ENCODE results near the gene LGALS1. TPM values are rescaled to one million over a fixed set of nuclear protein-coding genes. Genes with fewer than 3 reads are reported as not detected.

Gene LGALS1
- total RNA-seq (482 TPM), polyA plus RNA-seq (554 TPM)
- long read RNA-seq, donor 1, transcript LGALS1-201 (4 exons, 560 nt) = major isoform, 33 of 44 reads
- long read RNA-seq, donor 1, partial matches to known transcripts = 11 of 44 reads
- long read RNA-seq, donor 1, other reads (novel, unspliced or antisense) = 0 of 44 reads
- long read RNA-seq, donor 2, transcript LGALS1-201 (4 exons, 560 nt) = major isoform, 231 of 273 reads
- long read RNA-seq, donor 2, partial matches to known transcripts = 33 of 273 reads
- long read RNA-seq, donor 2, other reads (novel, unspliced or antisense) = 8 of 273 reads
- long read RNA-seq, donor 3, transcript LGALS1-201 (4 exons, 560 nt) = major isoform, 393 of 506 reads
- long read RNA-seq, donor 3, partial matches to known transcripts = 84 of 506 reads
- long read RNA-seq, donor 3, other reads (novel, unspliced or antisense) = 28 of 506 reads
- long read RNA-seq, donor 4, transcript LGALS1-201 (4 exons, 560 nt) = major isoform, 111 of 158 reads
- long read RNA-seq, donor 4, partial matches to known transcripts = 47 of 158 reads
- long read RNA-seq, donor 4, other reads (novel, unspliced or antisense) = 0 of 158 reads
- long read RNA-seq, donor 5, transcript LGALS1-201 (4 exons, 560 nt) = major isoform, 510 of 617 reads
- long read RNA-seq, donor 5, partial matches to known transcripts = 72 of 617 reads
- long read RNA-seq, donor 5, other reads (novel, unspliced or antisense) = 32 of 617 reads
- long read RNA-seq, donor 6, transcript LGALS1-201 (4 exons, 560 nt) = major isoform, 144 of 187 reads
- long read RNA-seq, donor 6, partial matches to known transcripts = 32 of 187 reads
- long read RNA-seq, donor 6, other reads (novel, unspliced or antisense) = 10 of 187 reads
- long read RNA-seq, donor 7, transcript LGALS1-201 (4 exons, 560 nt) = major isoform, 140 of 179 reads
- long read RNA-seq, donor 7, partial matches to known transcripts = 27 of 179 reads
- long read RNA-seq, donor 7, other reads (novel, unspliced or antisense) = 11 of 179 reads
- long read RNA-seq, donor 8, transcript LGALS1-201 (4 exons, 560 nt) = major isoform, 109 of 131 reads
- long read RNA-seq, donor 8, partial matches to known transcripts = 20 of 131 reads
- long read RNA-seq, donor 8, other reads (novel, unspliced or antisense) = 0 of 131 reads
- long read RNA-seq, donor 9, transcript LGALS1-201 (4 exons, 560 nt) = major isoform, 130 of 149 reads
- long read RNA-seq, donor 9, partial matches to known transcripts = 12 of 149 reads
- long read RNA-seq, donor 9, other reads (novel, unspliced or antisense) = 7 of 149 reads
- long read RNA-seq, donor 10, transcript LGALS1-201 (4 exons, 560 nt) = major isoform, 135 of 176 reads
- long read RNA-seq, donor 10, partial matches to known transcripts = 30 of 176 reads
- long read RNA-seq, donor 10, other reads (novel, unspliced or antisense) = 10 of 176 reads

DNA sequence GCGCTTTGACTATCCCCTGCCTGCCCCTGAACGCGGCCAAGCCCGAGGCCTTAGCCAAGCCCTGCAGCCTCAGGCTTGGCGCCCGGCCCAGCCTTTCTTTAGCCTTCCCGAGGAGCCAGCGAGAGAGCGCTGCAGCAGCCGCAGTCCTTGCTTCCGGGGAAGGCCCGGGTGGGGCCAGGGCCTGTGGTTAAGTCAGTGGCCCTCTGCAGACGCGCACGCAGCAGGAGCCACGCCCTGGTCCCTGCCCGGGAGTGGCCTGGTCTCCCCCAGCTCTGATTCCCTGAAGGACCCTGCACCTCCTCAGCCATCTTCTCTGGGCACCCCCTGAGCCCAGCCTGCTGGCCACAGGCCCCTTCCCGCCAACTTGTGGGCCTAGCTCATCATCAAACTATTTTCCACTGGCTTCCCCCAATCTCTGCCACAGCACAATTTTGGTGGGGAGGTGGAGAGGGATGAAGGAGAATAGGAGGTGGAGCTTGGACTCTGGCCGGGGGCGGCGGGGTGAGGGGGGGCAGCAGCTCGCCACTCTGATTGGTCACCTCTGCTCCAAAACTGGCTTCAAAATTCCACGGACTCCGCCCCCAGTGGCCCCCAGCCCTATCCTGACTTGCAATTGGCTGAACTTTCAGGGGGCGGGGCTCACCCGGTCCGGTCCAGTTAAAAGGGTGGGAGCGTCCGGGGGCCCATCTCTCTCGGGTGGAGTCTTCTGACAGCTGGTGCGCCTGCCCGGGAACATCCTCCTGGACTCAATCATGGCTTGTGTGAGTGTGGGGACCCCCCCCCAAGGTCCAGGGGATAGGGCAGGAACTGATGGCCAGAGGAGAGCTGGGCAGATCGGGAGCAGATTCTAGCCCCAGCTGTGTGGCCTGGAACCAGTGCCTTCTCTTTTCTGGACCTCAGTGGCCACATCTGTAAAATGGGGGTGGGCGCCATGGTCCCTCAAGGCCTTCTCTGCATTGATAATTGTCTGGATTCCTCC lies at the start of gene LGALS1:
Gene LGALS1 (plus strand): TSS at position 686 of the 979 bp plus-strand sequence. CDS start 67 bp downstream, at position 753.
- Histone ChIP-seq H3K4me3 (ENCODE audit: low read length in 2 of 2) (peak within 1 kb of the TSS; percentile 72), H3K27me3 (ENCODE audit: control insufficient read depth in 2 of 2, insufficient read depth in 1 of 2, low read length in 1 of 2) (peaks cover 0 to 2% of the 10 kb centered on the region in 2 donors), H3K36me3 (ENCODE audit: control insufficient read depth in 2 of 2, insufficient read depth in 2 of 2, low read length in 1 of 2) (peaks cover 0 to 3% of the 10 kb centered on the region in 2 donors), H3K9me3 (ENCODE audit: control insufficient read depth in 2 of 2, insufficient read depth in 1 of 2, low read length in 1 of 2) (no peaks in the 10 kb centered on the region), H3K27ac (ENCODE audit: low read depth in 1 of 2, low read length in 1 of 2) (peak within 1 kb of the TSS; percentile 99), H3K4me1 (ENCODE audit: control insufficient read depth in 2 of 2, insufficient read depth in 2 of 2, low read length in 2 of 2) (peaks cover 34 to 74% of the 10 kb centered on the region in 2 donors)
- peak in 4 of 9 donors; percentile 46 to 74 (median 58) for DNase-seq (ENCODE audit: low read depth in 6 of 9, low spot score in 9 of 9)
- WGBS = 29% methylated on average over 34 of the region's 34 CpGs

DNA sequence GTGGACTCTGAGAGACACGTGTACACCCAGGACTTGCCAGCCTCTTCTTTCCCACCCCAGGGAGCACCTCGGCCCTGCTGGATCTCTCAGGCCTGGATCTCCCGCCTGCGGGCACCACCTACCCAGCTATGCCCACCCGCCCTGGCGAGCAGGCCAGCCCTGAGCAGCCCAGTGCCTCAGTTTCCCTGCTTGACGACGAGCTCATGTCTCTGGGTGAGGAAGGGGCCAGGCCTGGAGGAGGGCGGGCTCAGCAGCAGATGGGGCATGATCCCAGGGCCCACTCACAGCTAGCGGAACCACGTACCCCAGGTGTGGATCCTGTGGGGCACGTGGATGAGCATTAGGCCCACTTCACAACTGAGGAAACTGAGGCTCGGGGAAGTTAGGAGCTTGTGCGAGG lies 49.7 kb upstream of the LGALS1 start:
- Histone ChIP-seq H3K4me3 (ENCODE audit: low read length in 2 of 2) (no peak overlapping the region), H3K36me3 (ENCODE audit: control insufficient read depth in 2 of 2, insufficient read depth in 2 of 2, low read length in 1 of 2) (peaks cover 43 to 75% of the 10 kb centered on the region in 2 donors), H3K9me3 (ENCODE audit: control insufficient read depth in 2 of 2, insufficient read depth in 1 of 2, low read length in 1 of 2) (peaks cover 0 to 5% of the 10 kb centered on the region in 2 donors), H3K27ac (ENCODE audit: low read depth in 1 of 2, low read length in 1 of 2) (peak overlapping the region; percentile 90 to 96), H3K4me1 (ENCODE audit: control insufficient read depth in 2 of 2, insufficient read depth in 2 of 2, low read length in 2 of 2) (peaks cover 32 to 60% of the 10 kb centered on the region in 2 donors), H3K27me3 (ENCODE audit: control insufficient read depth in 2 of 2, insufficient read depth in 1 of 2, low read length in 1 of 2) (no peaks in the 10 kb centered on the region)
- no peak for DNase-seq (ENCODE audit: low read depth in 6 of 9, low spot score in 9 of 9)
- 93% methylated on average over 14 of the region's 14 CpGs for WGBS

DNA sequence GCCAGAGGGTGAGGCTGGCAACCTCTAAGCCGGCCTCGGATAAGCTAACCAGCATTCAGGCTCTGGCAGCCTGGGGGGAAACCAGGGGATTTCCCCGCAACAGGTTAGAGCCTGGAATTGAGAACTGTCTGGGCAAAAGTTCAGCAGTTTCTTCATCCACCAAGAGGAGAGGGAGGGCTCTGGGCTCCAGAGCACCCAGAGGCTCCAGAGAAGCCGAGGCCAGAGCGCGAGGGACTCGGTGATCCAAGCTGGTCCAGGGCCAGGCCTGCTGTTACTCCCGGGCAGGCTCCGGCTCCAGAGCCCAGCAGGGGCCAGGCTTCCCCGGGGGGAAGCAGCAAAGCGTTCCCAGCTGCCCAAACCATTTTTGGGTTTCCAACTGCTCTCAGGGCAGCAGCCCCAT lies 49.3 kb upstream of the LGALS1 start:
- peaks cover 0 to 5% of the 10 kb centered on the region in 2 donors for H3K9me3 ChIP-seq (ENCODE audit: control insufficient read depth in 2 of 2, insufficient read depth in 1 of 2, low read length in 1 of 2)
- peaks cover 43 to 75% of the 10 kb centered on the region in 2 donors for H3K36me3 ChIP-seq (ENCODE audit: control insufficient read depth in 2 of 2, insufficient read depth in 2 of 2, low read length in 1 of 2)
- H3K27me3 ChIP-seq (ENCODE audit: control insufficient read depth in 2 of 2, insufficient read depth in 1 of 2, low read length in 1 of 2) = no peaks in the 10 kb centered on the region
- peak overlapping the region; percentile 90 to 96 for H3K27ac ChIP-seq (ENCODE audit: low read depth in 1 of 2, low read length in 1 of 2)
- H3K4me1 ChIP-seq (ENCODE audit: control insufficient read depth in 2 of 2, insufficient read depth in 2 of 2, low read length in 2 of 2) = peaks cover 32 to 61% of the 10 kb centered on the region in 2 donors
- 94% methylated on average over 11 of the region's 11 CpGs for WGBS
- DNase-seq (ENCODE audit: low read depth in 6 of 9, low spot score in 9 of 9) = peak in 1 of 9 donors; percentile 39
- H3K4me3 ChIP-seq (ENCODE audit: low read length in 2 of 2) = no peak overlapping the region

DNA sequence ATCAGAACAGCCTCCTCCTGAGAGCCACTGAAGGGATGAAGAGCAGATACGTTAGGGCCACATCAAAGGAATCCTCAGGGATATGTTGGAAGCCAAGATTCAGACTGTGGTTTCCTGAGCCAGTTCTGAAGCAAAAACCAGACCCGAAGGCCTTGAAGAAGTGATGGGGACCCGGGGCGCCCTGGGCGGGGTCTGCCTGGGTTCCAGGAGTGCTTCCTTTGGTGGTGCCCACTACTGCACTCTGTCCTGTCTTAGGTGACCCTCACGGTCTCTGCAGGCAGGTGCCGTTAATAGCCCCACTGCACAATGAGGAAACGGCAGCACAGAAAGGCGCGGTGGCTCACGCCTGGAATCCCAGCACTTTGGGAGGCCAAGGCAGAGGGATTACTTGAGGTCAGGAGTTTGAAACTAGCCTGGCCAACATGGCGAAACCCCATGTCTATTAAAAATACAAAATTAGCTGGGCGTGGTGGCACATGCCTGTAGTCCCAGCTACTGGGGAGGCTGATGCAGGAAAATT lies 48.8 kb upstream of the LGALS1 start:
- no peak overlapping the region for H3K4me3 ChIP-seq (ENCODE audit: low read length in 2 of 2)
- DNase-seq (ENCODE audit: low read depth in 6 of 9, low spot score in 9 of 9) = no peak
- H3K4me1 ChIP-seq (ENCODE audit: control insufficient read depth in 2 of 2, insufficient read depth in 2 of 2, low read length in 2 of 2) = peaks cover 32 to 65% of the 10 kb centered on the region in 2 donors
- no peaks in the 10 kb centered on the region for H3K27me3 ChIP-seq (ENCODE audit: control insufficient read depth in 2 of 2, insufficient read depth in 1 of 2, low read length in 1 of 2)
- peaks cover 42 to 76% of the 10 kb centered on the region in 2 donors for H3K36me3 ChIP-seq (ENCODE audit: control insufficient read depth in 2 of 2, insufficient read depth in 2 of 2, low read length in 1 of 2)
- 89% methylated on average over 13 of the region's 13 CpGs for WGBS
- H3K27ac ChIP-seq (ENCODE audit: low read depth in 1 of 2, low read length in 1 of 2) = peak overlapping the region; percentile 90 to 96
- H3K9me3 ChIP-seq (ENCODE audit: control insufficient read depth in 2 of 2, insufficient read depth in 1 of 2, low read length in 1 of 2) = peaks cover 0 to 5% of the 10 kb centered on the region in 2 donors

DNA sequence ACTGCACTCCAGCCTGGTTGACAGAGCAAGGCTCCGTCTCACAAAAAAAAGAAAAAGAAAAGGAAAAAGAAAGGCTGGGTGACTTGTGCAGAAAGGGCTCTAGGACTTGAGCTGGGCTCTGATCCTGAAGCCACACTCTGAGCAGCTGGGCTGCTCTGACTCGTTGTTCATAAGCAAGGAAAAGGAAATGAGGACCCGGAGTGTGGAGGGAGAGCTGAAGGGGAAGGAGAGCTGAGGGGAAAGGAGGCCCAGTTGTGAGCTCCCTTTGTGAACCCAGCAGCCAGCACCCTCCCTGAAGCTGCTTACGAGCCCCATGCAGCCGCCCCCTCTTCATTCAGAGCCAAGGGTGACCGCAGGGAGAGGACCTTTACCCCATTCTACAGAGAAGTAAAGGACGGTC lies 48.3 kb upstream of the LGALS1 start:
- Histone ChIP-seq H3K36me3 (ENCODE audit: control insufficient read depth in 2 of 2, insufficient read depth in 2 of 2, low read length in 1 of 2) (peaks cover 45 to 79% of the 10 kb centered on the region in 2 donors), H3K9me3 (ENCODE audit: control insufficient read depth in 2 of 2, insufficient read depth in 1 of 2, low read length in 1 of 2) (peaks cover 0 to 5% of the 10 kb centered on the region in 2 donors), H3K27me3 (ENCODE audit: control insufficient read depth in 2 of 2, insufficient read depth in 1 of 2, low read length in 1 of 2) (no peaks in the 10 kb centered on the region), H3K27ac (ENCODE audit: low read depth in 1 of 2, low read length in 1 of 2) (peak overlapping the region; percentile 90 to 96), H3K4me3 (ENCODE audit: low read length in 2 of 2) (peak overlapping the region in 1 of 2 donors; percentile 5), H3K4me1 (ENCODE audit: control insufficient read depth in 2 of 2, insufficient read depth in 2 of 2, low read length in 2 of 2) (peaks cover 32 to 67% of the 10 kb centered on the region in 2 donors)
- no peak for DNase-seq (ENCODE audit: low read depth in 6 of 9, low spot score in 9 of 9)
- WGBS = 44% methylated on average over 7 of the region's 7 CpGs

DNA sequence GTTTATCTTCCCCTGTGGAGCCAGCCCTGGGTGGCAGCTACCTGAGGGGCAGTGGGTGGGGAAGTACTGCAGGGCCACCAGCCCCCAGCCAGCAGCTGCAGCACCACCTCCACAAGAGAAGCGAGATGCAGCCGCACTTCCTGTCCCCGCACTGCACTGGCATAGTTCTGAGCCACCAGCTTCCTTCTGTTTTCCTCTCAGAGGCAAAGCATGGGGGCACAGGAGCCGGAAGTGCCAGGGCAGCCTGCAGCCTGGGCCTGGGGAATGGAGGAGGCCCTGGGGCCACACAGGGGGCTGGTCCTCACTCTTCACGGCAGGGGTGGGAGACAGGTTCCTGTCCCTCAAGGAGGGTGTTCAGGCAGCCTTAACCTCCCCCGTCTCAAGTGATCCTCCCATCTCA lies 47.9 kb upstream of the LGALS1 start:
- peaks cover 0 to 5% of the 10 kb centered on the region in 2 donors for H3K9me3 ChIP-seq (ENCODE audit: control insufficient read depth in 2 of 2, insufficient read depth in 1 of 2, low read length in 1 of 2)
- H3K27ac ChIP-seq (ENCODE audit: low read depth in 1 of 2, low read length in 1 of 2) = peak overlapping the region; percentile 90 to 96
- peaks cover 32 to 70% of the 10 kb centered on the region in 2 donors for H3K4me1 ChIP-seq (ENCODE audit: control insufficient read depth in 2 of 2, insufficient read depth in 2 of 2, low read length in 2 of 2)
- H3K36me3 ChIP-seq (ENCODE audit: control insufficient read depth in 2 of 2, insufficient read depth in 2 of 2, low read length in 1 of 2) = peaks cover 46 to 83% of the 10 kb centered on the region in 2 donors
- peak in 6 of 9 donors; percentile 63 to 92 (median 78) for DNase-seq (ENCODE audit: low read depth in 6 of 9, low spot score in 9 of 9)
- WGBS = 16% methylated on average over 6 of the region's 6 CpGs
- peak overlapping the region in 1 of 2 donors; percentile 5 for H3K4me3 ChIP-seq (ENCODE audit: low read length in 2 of 2)
- no peaks in the 10 kb centered on the region for H3K27me3 ChIP-seq (ENCODE audit: control insufficient read depth in 2 of 2, insufficient read depth in 1 of 2, low read length in 1 of 2)

DNA sequence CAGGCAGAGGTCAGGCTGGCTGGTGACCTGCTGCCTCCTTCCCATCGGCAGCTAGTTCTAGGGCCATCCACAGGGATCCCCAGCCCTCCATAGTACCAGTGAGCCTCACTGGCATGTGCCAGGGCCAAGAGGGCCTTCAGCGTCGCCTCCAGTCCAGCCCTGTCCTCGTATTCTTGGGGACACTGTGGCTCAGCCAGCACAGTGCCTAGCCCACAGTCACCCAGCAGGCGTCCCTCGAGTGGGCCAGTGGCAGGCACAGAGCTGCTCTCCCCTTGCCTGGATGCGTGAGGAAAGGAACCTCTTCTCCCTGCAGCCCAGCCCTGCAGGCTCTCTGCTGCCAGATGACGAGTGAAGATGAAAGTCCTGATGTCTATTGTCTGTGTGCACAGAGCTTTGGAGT lies 46.6 kb upstream of the LGALS1 start:
- 96% methylated on average over 8 of the region's 8 CpGs for WGBS
- H3K27ac ChIP-seq (ENCODE audit: low read depth in 1 of 2, low read length in 1 of 2) = peak overlapping the region; percentile 90 to 96

More for the DNA sequence above, 46.6 kb upstream of the LGALS1 start:
- no peak for DNase-seq (ENCODE audit: low read depth in 6 of 9, low spot score in 9 of 9)
- peaks cover 0 to 6% of the 10 kb centered on the region in 2 donors for H3K9me3 ChIP-seq (ENCODE audit: control insufficient read depth in 2 of 2, insufficient read depth in 1 of 2, low read length in 1 of 2)
- peaks cover 43 to 80% of the 10 kb centered on the region in 2 donors for H3K36me3 ChIP-seq (ENCODE audit: control insufficient read depth in 2 of 2, insufficient read depth in 2 of 2, low read length in 1 of 2)
- no peaks in the 10 kb centered on the region for H3K27me3 ChIP-seq (ENCODE audit: control insufficient read depth in 2 of 2, insufficient read depth in 1 of 2, low read length in 1 of 2)
- H3K4me3 ChIP-seq (ENCODE audit: low read length in 2 of 2) = no peak overlapping the region
- peaks cover 44 to 76% of the 10 kb centered on the region in 2 donors for H3K4me1 ChIP-seq (ENCODE audit: control insufficient read depth in 2 of 2, insufficient read depth in 2 of 2, low read length in 2 of 2)

Data from thymus (tissue), 14 donors.